ENCODE measurements around the gene SLC25A4.
"Not testable (repeated sequence)": the region's sequence is repeated elsewhere in the genome, so short reads cannot be mapped to it uniquely, and the experiment has no call there.

SLC25A4 gene

DNA sequence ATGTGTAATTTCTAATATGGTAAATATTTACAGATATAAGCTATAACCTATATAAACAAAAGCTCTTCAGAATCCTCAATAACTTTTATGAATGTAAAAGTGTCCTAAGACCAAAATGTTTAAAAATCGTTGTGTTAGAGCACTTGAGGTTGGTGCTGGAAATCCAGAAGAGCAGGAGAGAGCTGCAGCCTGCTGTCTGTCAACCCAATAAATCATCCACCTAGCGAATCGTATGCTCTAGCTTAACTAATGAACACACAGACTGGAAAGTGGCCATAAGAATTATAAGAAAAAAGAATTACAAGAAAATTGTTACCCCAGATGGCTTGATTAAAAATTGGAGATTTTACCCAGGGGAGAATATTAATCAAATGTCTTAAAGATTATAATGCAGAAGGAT is 43.7 kb downstream of the SLC25A4 start:
- DNase-seq: no peak

GRCh38 chr4:185189606-185190305 is 46.7 kb downstream of the SLC25A4 start:
- no peak for DNase-seq

GRCh38 chr4:185190306-185190856 is 47.3 kb downstream of the SLC25A4 start:
- DNase-seq: no peak

DNA sequence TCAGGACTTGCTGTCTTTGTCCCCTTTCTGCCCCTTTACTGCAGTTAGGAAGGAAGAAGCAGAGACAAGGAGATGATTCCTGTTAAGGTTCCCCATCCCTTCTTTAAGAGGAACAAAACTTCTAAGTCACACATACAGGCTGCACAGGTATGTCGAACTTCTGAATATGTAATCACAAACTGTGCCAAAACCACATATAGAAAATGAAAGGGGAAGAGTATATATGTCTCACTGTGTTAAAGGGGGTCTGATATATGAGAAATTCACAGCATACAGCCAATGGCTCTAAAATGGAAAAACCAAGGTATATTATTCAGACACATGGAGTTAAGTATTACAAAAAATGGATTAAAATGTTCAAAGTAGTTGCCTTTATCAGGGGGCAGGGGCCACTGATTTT is 49.0 kb downstream of the SLC25A4 start:
- no peak for DNase-seq

GRCh38 chr4:185194924-185195888 is 52.1 kb downstream of the SLC25A4 start:
- DNase-seq: no peak

- no peak for DNase-seq
Observed at GRCh38 chr4:185196437-185196836, 53.4 kb downstream of the SLC25A4 start.

GRCh38 chr4:185198189-185198588 is 55.1 kb downstream of the SLC25A4 start:
- not testable (repeated sequence) for DNase-seq

All from CD4-positive, alpha-beta T cell treated with Interleukin-4 for 1 hour (primary cell).